G401.6 (cell line): Measurements from ENCODE around the gene FBLN2.

ENCODE experiments used
- FAIRE-seq: peaks from 2 replicates; lab custom pipeline; 2012; peaks lifted over from hg19 to GRCh38; lab: Jason Lieb, UNC

Gene FBLN2

DNA sequence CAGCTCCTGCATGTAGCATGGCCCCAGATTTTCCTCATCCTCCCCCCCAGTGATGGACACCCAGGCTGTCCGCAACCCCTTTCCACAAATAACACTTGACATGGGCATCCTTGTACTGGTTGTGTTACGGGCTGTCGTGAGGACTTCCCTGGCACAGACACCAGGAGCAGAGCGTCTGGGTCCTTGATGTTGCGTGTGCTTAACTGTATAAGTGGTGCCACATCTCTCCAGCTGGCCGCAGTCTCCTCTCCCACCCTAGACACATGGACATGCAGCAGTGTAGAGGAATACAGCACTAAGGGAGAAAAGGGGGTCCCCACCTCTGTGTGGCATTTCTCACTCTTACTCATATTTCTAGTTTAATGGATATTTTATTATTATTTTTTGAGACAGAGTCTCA is 56.6 kb downstream of the FBLN2 start:
- no peak for FAIRE-seq

DNA sequence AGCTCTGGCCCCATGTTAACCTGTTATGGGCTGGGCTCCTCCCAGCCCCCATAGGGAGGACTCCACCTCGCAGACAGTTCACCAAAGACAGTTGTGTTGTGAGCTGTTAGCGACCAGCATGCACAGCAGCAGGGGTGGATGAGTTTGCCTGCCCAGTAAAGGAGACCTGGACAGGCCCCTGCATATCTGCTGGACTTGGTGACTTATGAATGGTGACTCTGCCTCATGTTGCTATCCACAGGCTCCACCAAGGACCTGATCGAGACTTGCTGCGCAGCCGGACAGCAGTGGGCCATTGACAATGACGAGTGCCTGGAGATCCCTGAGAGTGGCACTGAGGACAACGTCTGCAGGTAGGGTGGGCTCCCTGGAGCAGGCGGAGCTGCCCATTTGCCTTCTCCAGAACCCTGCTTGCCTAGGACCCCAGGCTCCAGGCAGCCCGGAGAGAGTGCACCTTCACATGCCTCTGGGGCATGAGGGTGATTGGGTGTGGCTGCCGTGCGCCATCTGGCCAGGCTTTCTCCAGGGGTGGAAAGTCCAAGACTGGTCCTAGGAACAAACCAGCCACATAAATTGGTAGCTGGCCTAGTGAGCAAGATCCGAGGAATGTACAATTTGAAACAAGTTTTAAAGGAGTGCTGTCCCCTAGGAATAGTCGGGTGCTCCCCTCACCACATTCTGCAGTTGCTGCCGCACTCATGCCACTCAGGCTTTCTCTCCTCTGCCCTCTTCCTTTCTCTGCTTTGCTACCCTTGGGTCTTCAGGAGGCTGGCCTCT is 59.1 kb downstream of the FBLN2 start:
- no peak for FAIRE-seq

DNA sequence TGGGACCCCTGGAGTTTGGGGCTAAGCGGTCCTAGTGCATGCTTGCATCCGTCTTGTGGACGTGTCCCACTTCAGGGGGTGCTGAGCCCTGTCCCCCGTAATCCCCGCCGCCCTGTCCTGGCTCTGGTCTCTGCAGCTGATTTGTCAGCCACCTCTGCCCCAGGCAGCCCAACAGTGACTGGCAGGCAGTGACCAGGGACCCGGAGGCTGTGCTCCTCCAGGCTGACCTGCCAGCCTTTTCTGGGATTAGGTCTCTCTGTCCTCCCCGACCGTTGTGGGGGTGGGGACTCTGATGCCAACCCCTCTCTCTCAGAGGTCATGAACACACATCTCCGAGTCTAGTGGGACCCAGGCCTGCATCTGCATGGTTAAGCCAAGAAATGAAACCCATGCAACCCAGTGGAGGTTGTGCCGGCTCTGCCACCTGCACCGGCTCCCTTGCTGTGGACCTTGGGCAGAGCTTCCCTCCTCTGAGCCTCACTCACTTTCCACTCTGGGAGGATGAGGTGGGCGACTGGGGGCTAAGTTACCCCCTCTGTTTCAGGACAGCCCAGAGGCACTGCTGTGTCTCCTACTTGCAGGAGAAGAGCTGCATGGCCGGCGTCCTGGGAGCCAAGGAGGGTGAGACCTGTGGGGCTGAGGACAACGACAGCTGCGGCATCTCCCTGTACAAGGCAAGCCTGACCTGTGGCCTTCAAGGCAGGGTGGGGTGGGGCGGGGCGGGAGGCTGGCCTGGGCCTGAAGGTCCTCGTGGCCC is 60.2 kb downstream of the FBLN2 start:
- FAIRE-seq, result no peak

DNA sequence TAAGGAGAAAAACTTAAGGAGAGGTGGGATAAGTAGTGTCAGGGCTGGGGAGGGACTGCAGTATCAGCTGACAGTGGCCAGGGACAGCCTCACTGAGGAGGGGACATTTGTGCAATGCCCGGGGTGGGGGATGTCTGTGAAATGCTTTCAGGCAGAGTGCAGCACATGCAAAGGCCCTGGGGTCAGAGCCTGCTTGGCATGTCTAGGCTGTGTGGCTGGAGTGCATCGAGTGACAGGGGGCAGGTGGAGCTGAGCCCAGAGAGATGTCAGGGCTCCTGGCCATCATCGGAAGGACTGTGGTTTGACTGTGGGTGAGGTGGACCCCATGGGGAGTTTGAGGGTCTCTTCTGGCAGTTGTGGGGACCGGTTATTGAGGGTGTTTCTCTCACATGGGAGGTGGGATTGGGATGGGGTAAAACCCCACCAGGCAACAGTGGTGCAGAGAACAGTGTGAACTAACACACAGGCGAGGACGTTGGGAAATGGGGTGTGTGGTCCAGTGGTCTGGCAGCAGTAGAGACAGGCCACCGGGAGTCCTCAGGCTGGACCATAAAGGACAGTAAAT is 61.2 kb downstream of the FBLN2 start:
- FAIRE-seq, result no peak

DNA sequence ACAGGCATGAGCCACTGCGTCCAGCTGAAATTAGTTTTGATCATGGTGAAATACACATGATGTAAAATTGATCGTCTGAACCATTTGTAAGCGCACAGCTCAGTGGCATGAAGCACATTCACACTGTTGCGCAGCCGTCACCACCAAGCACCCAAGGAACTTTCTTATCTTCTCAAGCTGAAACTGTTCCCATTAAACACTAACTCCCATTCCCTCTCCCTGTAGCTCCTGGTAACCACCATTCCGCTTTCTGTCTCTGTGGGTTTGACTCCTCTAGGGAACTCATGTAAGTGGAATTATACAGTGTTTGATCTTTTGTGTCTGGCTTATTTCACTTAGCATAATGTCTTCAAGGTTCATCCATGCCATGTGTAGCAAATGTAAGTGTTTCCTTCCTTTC is 62.3 kb downstream of the FBLN2 start:
- no peak for FAIRE-seq

DNA sequence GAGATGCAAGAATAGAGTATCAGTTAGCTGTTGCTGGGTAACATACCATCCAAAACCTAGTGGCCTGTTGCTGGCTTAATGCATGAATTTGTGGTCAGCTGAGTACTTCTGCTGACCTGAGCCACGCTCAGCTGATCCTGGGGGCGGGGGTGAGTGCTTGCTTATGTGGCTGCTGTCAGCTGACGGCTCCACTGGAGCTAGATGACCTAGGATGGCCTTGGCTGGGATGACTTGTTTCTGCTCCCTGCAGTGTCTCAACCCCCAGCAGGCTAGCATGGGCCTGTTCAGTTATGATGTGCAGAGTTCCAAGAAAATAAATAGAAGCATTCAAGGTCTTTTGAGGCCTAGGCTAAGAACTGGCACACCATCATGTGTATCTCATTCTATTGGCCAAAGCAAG is 63.9 kb downstream of the FBLN2 start:
- FAIRE-seq, result no peak

DNA sequence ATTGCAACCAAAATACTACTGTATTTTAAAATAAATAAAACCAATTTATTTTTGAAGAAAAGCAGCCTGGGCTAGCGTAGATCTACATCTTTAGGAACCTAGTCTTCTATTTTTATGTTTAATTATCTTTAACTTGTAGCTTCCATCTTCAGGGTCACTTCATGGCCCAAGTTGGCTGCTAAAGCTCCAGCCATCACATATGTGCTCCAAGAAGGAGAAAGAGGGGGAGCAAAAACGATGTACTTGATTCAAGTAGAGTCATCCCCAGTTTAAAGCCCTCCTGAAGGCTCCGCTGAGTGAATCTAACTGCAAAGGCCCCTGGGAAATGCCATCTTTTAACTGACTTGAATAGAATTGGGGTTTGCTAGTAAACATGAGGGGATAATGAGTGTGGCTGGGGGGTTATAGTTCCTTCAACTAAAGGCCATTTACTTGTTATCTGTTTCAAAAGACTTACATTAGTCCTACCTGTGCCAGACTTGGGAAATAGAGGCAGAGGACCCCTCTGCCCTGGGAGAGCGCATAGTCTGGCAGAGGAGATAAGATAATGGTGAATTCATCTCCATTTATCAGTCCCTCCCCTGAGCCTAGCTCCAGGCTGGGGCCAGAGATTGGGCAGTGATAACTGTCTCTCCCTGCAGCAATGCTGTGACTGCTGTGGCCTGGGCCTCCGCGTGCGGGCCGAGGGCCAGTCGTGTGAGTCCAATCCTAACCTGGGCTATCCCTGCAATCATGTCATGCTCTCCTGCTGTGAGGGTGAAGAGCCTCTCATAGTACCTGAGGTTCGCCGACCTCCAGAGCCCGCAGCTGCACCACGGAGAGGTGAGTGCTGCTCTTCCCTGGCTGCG is 64.6 kb downstream of the FBLN2 start:
- FAIRE-seq, result no peak

DNA sequence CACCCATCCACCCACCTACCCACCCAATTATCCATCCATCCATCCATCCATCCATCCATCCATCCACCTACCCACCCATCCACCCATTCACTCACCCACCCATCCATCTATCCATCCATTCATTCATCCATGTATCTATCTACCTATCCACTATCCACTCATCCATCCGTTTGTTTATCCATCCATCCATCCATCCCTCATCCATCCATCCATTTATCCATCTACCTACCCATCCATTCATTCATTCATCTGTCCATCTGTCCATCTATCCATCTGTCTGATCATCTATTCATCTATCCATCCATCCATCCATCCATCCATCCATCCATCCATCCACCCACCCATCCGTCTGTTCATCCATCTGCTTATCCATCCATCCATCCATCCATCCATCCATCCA is 65.7 kb downstream of the FBLN2 start:
- FAIRE-seq, result no peak

DNA sequence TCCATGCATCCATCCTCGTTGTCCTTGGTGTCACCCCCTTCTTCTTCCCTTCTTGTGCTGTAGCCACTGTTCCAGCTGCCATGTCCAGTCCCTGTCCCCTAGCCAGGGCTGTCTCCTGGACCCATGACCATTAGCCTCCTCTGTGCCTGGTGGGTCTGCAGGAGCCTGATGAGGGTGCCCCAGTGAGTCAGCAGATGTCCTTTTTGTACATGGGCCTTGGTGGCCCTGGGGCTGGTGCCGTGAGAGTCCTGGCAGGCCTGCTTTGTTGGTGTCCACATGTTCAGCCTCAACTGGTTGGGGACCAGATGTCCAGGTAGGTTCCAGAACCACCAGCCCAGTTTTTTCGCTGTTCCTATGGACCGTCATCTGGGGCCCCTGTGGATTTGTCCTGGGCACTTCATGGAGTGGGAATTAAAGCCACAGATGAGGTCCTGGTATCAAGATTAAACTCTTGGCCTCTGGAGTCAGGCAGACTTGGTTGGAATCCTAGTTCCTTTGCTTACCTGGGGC is 66.1 kb downstream of the FBLN2 start:
- FAIRE-seq, result no peak

DNA sequence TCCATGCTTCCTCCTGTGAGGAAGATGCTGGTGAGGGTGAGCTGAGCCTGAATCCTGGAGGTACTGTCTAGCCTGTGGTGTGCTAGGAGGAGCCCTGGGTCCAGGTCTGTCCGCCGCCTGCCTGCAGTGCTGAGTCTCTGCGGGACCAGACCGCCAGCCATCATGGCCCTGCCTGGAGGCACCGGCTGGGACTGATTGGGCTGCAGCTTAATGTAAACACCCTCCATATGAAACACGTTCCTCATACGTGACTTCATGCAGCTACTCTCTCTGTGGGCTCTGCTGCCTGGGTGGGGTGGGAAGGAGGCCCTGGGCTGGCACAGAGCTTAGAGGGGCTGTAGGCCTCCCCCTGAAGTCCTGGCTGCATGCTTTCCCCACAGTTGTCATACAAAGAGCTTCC is 67.4 kb downstream of the FBLN2 start:
- FAIRE-seq, result no peak

DNA sequence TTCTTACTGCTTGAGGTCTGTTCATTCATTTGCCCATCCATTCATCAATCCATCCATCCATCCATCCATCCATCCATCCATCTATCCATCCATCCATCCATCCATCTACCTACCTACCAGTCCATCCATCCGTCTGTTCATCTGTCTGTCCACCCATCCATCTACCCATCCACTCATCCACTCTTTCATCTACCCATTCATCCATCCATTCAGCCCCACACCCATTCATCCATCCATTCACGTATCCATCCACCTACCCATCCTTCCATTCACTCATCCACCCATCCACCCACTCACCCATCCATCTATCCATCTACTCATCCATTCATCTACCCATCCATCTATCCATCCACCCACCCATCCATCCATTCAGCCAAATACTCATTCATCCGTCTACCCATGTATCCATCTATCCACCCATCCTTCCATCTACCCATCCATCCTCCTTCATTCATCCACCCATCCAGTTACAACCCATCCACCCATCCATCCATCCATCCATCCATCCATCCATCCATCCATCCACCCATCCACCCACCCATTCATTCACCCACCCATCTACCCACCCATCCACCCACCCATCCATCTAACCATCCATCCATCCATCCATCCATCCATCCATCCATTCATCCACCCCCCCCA is 68.3 kb downstream of the FBLN2 start:
- FAIRE-seq, result no peak

DNA sequence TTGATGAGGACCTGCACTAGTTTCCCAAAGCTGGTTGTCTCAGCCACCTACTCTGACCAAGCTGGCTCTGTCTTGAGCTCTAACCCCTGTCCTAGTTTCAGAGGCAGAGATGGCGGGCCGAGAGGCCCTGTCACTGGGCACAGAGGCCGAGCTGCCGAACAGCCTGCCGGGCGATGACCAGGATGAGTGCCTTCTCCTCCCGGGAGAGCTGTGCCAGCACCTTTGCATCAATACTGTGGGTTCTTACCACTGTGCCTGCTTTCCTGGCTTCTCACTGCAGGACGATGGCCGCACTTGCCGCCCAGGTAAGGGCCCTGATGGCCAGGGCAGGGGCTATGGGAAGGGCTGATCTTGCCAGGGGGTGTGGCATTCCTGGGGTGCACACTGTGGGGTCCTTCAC is 69.1 kb downstream of the FBLN2 start:
- FAIRE-seq, result no peak

DNA sequence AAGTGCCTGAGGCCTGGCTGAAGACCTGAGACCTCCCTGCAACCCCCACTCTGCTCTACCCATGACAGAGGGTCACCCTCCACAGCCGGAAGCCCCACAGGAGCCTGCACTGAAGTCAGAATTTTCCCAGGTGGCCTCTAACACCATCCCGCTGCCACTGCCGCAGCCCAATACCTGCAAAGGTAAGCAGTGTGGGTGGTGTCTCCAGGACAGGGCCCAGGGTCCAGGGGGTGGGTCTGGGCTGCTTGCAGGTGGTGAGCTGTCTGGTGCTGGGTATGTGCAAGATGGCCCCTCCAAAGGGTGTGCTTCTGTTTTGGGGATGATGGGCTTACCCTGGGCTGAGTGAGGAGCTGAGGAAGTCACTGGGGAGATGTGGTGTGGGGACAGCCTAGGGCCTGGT is 69.9 kb downstream of the FBLN2 start:
- no peak for FAIRE-seq

DNA sequence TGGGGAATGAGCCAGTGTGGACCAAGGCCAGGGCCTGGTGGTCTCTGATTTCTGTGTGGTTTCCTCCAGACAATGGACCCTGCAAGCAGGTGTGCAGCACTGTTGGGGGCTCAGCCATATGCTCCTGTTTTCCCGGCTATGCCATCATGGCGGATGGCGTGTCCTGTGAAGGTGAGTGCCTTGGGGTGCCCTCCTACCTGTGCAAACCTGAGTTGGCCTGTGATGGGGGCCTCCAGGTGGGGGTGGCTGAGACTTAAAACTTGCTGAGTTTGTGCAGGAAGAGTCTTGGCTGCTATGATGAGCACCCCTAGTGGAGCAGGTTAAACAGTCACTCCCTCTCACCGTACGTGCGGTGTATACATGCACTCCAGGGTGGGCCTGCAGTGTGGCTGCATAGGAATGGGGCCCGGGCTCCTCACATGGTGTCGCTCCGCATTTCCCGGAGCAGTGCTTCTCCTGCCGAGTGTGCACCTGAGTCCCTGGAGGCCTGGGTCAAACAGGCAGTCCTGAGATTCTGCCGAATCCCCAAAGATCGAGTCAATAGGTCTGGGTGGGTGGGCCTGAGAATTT is 70.8 kb downstream of the FBLN2 start:
- no peak for FAIRE-seq

DNA sequence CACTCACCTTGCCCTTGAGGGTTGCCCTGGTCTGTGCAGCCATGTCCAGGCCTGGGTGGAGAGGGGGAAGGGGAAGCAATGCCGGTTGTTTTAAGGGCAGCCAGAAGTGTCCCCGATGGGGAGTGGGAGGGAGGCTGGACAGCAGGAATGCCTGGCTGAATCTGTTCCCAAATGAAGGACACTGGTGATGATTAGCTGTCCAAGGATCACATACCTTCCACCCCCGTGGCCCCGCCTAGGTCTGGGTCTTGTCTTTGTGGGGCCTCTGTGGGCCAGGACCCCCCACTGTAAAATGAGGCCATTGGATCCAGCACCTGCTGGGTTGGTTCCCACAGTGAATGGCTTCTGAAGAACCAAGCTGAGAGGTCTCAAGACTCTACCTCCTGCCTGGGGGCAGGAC is 71.4 kb downstream of the FBLN2 start:
- FAIRE-seq, result no peak

DNA sequence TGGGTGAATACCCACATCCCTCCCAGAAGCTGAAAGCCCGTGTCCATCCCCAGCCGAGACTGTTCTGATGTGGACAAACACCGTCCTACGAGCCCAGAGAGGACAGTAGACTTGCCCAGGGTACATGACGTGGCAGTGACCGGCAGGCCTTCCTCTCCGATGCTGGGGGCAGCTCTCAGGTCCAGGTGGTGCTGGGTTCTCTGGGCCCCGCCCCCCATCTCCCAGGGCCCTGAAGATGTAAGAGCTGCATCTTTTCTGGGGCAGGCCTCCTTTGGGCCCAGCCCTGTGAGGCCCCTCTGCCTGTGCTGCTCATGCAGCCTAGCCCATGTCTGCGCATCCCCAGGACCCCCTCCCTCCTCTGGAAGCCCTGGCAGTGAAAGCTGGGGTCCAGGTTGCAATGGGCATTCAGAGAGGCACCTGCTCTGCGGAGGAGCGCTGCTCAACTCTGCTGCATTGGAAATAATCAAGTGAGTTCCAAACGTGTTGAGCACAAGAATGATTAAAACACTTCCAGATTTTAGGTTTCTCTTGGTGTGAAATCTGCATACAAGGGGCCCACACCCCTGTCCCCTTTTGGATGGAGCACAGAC is 71.9 kb downstream of the FBLN2 start:
- no peak for FAIRE-seq

DNA sequence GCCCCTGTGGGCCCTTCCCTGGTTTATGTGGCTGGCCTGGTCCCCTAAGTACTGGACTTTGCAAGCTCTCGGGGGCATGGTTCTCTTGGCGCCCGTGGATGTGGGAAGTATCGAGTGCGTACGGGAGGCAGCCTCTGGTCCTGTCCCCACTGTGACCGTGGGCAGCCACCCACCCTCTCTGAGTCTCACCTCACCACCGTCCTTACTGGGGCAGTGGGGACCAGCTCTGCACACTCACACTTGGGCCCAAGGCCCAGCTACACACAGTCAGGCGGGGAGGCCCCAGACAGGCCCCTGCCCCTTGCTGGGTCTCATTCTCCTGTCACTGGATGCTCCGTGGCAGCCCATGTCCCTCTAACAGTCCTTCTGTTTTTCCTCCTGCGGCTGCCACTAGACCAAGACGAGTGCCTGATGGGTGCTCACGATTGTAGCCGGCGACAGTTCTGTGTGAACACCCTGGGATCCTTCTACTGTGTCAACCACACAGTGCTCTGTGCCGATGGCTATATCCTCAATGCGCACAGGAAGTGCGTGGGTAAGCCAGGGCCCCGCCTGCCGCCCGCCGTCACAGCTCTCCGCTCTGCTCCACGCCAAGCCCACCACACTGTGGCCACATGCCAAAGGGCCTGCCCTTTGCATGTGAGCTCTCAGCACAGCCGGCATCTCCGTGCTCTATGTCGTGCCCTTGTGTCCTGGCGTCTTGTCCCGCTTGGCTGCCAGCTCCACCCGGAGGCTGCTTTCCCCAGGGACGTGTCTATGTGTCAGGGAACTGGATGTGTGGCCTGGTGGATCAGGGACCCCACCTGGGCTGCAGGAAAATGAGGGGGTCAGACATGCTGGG is 72.7 kb downstream of the FBLN2 start:
- FAIRE-seq, result no peak

DNA sequence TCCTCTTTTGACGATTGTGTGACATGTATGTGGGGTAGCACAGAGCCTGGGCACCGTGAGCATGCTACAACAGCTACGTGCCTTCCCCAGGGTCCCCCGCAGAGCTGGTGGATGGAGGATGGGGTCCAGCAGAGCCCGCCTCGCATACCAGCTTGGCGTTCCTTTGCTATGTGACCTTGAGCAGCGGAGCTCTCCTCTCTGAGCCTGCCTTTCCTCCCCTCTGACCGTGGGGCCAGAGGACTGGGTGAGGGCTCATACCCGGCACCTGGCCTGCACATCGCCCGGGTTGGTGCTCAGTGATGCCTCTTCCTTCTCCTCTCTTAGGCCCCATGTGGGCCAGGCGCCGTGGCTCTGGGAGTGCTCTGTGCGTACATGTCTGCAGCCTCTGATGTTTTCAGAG is 73.4 kb downstream of the FBLN2 start:
- no peak for FAIRE-seq

DNA sequence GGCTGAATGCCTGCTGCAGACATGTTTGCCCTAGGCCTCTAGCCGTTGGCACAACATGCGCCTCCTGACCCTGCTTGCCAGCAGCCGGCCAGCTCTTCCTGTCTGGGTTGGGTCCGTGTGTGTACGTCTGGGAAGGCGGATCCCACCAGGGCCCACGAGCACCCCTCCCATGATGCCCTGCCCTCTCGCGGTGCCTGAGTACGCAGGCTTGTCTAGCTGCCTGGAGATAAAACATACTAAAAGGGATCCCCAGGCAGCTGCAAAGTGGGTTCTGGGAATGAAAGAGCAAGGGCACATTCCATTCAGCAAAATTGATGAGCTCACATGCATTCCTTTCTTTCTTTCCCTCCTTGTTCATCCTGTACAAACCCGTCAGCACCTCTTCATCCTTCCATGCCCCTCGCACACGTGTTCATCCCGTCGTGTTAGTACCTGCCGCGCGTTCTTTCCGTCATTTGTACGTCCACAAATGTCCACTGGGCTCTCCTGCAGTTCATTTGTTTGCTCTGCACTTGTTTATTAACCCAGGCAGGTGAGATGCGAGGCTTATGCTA is 74.3 kb downstream of the FBLN2 start:
- FAIRE-seq, result no peak

DNA sequence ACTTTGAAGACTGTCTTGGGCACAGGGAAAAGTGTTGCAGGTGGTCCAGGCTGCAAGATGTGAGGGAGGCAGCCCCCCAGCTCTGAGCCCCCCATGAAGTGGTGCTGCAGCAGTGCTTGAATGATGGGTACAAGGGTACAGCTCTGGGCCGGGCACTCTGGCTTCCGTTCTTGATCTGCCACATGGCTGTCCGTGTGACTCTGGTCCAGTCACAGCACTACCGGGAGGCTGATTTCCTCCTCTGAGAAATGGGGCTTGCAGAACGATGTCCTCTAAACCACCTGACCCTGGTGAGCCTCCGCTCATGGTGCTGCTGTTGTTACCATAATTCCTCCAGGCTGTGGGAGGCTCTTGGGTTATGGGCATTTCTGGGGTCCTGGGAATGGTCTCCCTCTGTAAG is 75.1 kb downstream of the FBLN2 start:
- no peak for FAIRE-seq
